ENCODE measurements around the gene NF1.

DNA sequence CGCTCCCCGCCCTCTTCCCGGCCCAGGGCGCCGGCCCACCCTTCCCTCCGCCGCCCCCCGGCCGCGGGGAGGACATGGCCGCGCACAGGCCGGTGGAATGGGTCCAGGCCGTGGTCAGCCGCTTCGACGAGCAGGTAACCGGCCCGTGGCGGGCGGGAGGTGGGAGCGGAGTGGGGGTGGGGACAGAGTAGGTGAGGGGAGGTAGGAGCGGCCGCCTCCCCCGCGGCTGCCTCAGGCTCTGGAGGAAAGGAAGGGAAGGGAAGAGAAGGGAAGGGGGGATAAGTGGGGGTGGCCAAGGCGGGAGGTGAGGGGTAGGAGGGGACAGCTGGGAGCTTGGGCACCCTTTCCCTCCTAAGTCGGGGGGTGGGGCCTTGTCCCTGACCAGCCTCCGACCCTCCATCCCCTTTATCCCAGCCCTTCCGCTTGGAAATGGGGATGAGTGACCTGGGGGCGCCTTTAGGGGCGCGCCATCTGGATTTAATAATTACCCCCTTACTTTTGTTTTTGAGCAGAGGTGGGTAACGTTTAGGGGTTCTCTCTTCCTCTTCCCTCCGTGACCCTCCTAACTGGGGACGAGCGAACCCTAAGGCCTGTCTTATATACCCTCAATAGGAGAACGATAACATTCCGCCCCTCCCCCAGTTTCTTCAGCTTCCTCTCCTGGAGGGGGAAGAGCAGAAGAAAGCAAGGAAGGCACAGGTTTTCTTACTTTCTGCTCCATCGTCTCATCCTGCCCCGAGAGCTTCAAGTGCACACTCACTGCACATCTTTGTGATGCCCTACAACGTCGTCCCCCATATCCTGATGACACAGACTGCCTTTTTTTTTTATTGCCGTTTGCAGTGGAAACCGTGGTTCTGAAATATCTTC, 694 bp downstream of the NF1 start:
- TF ChIP-seq EZH2 (IDR thresholded peaks at IDR 0.05) (no peak), POLR2AphosphoS5 (IDR thresholded peaks at IDR 0.05; ENCODE audit: borderline replicate concordance, low read depth, low read length) (no peak), FOXP2 (optimal IDR thresholded peaks at IDR 0.05; ENCODE audit: control extremely low read depth, extremely low read length, insufficient read depth) (no peak)

Data from SK-N-MC (cell line).